Kidney (tissue), 14 donors: ENCODE data around the gene SULT1C2. TPM values are rescaled to one million over a fixed set of nuclear protein-coding genes. Genes with fewer than 3 reads are reported as not detected.

Experiments used
- DNase-seq, 5 donors: peaks; one replicate each; pipeline ENCODE4 v3.0.0-alpha.2; 2013 to 2020
- FAIRE-seq: peaks from 2 replicates; lab custom pipeline; 2012; peaks lifted over from hg19 to GRCh38; lab: Jason Lieb, UNC
- H3K27ac ChIP-seq, 2 donors: one replicate each; pipeline ENCODE4 v1.7.0; 2013; ENCODE audit warnings: low read depth in 2 of 2, low read length in 2 of 2, inconsistent platforms in 1 of 2
- H3K27me3 ChIP-seq: one replicate; pipeline ENCODE4 v1.7.1; 2013; ENCODE audit warnings: low read length, inconsistent platforms; ENCODE audit not compliant: control insufficient read depth, insufficient read depth
- H3K36me3 ChIP-seq, 3 donors: one replicate each; pipeline versions ENCODE4 v1.7.0 to v1.7.1; 2013; ENCODE audit warnings: low read length in 3 of 3, control low read depth in 1 of 3, inconsistent platforms in 1 of 3; ENCODE audit not compliant: insufficient read depth in 3 of 3, control insufficient read depth in 2 of 3
- H3K4me1 ChIP-seq, 3 donors: one replicate each; pipeline versions ENCODE4 v1.7.0 to v1.7.1; 2013; ENCODE audit warnings: low read length in 3 of 3, inconsistent platforms in 1 of 3, low read depth in 1 of 3; ENCODE audit not compliant: control insufficient read depth in 2 of 3, insufficient read depth in 2 of 3
- H3K4me3 ChIP-seq, 3 donors: one replicate each; pipeline versions ENCODE4 v1.7.0 to v1.8.1; 2013; ENCODE audit warnings: low read length in 3 of 3, control low read depth in 1 of 3, inconsistent platforms in 1 of 3
- H3K9ac ChIP-seq, 3 donors: one replicate each; pipeline versions ENCODE4 v1.7.0 to v1.7.1; 2013; ENCODE audit warnings: low read length in 3 of 3, control low read depth in 1 of 3, inconsistent platforms in 1 of 3
- H3K9me3 ChIP-seq, 3 donors: one replicate each; pipeline versions ENCODE4 v1.7.0 to v1.7.1; 2013; ENCODE audit warnings: low read length in 3 of 3, control low read depth in 1 of 3, inconsistent platforms in 1 of 3; ENCODE audit not compliant: control insufficient read depth in 2 of 3, insufficient read depth in 1 of 3
- CTCF ChIP-seq: IDR thresholded peaks from 3 replicates; pipeline ENCODE4 v1.5.1; 2012; ENCODE audit warnings: mild to moderate bottlenecking, moderate library complexity, borderline replicate concordance; ENCODE audit not compliant: insufficient read depth; ENCODE audit errors: extremely low read depth
- intact Hi-C: fragments of 100-400 bp; cut with DNase I; formaldehyde crosslinking; loops from one replicate; pipeline ENCODE4 v1.11.1; 2022
- polyA plus RNA-seq: library from polyadenylated mRNA; stranded (reverse); fragments of 350-450 nt; fragmentation: Illumina TruSeq; extraction: RNeasy Lipid Tissue Mini Kit (QIAGEN cat#74804); gene quantifications from one replicate; pipeline ENCODE4 v1.2.3, GENCODE V29; 2014; ENCODE audit warnings: low read depth, low replicate concordance; ENCODE audit not compliant: insufficient read depth
- total RNA-seq: library from RNA; stranded (reverse); fragmentation: NEBNext Ultra II Directional; extraction: Animal tissue kit (Norgen Biotek cat#: 25700); gene quantifications from one replicate; pipeline ENCODE4 v1.2.1, GENCODE V29; 2021
- donor health status: control.
- donor health status: control.
- donor health status: control.
- donor health status: control.
- donor health status: control.
- donor health status: DM: yes; HTN: yes; CAD: no.
- donor health status: Normal renal cell carcinoma (clear cell type).

SULT1C2 gene
- total and polyA plus RNA-seq, 2 donors from 2014 or later, result 67.4 to 117 TPM

DNA sequence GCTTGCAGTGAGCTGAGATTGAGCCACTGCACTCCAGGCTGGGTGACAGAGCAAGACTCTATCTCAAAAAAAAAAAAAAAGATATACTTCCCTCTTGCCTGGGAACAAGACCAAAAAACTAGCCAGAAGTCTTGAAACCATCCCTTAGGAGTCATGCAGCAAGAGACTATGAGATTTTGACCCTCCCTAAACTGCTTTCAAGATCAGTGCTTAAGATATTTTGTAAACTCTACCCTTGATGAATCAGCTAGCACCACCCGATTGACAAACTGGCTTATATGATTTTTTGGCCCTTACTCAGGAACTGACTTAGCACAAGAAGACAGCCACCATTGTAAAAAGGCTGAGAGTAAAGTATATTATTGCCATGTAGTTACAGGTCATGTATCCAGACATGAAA is 45.1 kb upstream of the SULT1C2 start:
- intact Hi-C loops, result no loop called here
- DNase-seq, result no peak
- Histone ChIP-seq H3K27ac (no peak overlapping the region), H3K4me3 (no peak overlapping the region), H3K9me3 (peaks cover 0 to 5% (median 0%) of the 10 kb centered on the region in 3 donors), H3K9ac (no peak overlapping the region), H3K4me1 (no peaks in the 10 kb centered on the region), H3K27me3 (no peaks in the 10 kb centered on the region), H3K36me3 (no peaks in the 10 kb centered on the region)
- no peak for TF ChIP-seq CTCF
- FAIRE-seq, result no peak

DNA sequence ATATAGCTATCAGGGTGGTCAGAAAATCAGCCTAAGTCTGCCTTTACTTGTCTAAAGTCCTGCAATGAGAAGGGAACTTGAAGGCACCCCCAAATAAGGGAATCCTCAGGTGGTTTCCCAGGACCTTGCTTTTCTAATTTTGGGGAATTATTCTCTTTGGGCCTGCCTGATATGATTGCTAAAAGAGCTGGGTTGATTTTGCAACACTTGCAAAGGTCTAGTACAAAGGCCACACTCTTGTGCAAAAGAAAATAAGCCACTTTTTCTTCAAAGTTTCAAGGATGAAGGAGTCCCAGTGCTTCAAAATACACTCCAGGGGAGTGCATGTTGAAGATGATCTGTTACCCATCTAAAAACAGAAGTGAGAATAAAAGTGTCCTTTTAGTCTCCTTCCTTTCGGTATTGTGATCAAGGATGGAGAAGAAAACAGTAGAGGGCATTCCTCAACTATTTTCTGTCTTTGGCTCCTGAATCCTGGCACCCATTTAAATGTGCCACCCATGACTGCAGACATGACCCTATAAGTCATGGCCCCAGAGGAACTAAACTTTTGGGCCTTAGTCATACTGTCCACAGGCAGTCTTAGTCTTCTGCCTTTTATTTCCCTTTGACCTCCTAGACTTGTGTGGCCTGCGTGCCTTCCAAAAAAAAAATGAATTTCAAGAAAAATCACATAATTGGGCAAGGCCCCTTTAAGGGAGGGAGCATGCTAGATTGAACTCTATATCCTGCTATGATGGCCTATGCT is 43.9 kb upstream of the SULT1C2 start:
- Histone ChIP-seq H3K9me3 (peaks cover 0 to 5% (median 0%) of the 10 kb centered on the region in 3 donors), H3K9ac (no peak overlapping the region), H3K4me3 (no peak overlapping the region), H3K27ac (no peak overlapping the region), H3K36me3 (no peaks in the 10 kb centered on the region), H3K4me1 (no peaks in the 10 kb centered on the region), H3K27me3 (no peaks in the 10 kb centered on the region)
- intact Hi-C loops, result no loop called here
- DNase-seq (no peak), FAIRE-seq (no peak)
- TF ChIP-seq CTCF, result no peak

GRCh38 chr2:108253106-108253505 is 35.6 kb upstream of the SULT1C2 start:
- no peak for DNase-seq
- intact Hi-C loops, result no loop called here
- no peak for FAIRE-seq
- no peak overlapping the region for H3K4me3 ChIP-seq
- H3K36me3 ChIP-seq, result no peaks in the 10 kb centered on the region
- no peaks in the 10 kb centered on the region for H3K9me3 ChIP-seq
- no peak for TF ChIP-seq CTCF
- H3K9ac ChIP-seq, result no peak overlapping the region
- no peaks in the 10 kb centered on the region for H3K4me1 ChIP-seq
- H3K27me3 ChIP-seq, result no peaks in the 10 kb centered on the region
- no peak overlapping the region for H3K27ac ChIP-seq
